Stimulated activated CD8-positive, alpha-beta memory T cell treated with anti-CD3 and anti-CD28 coated beads, Interleukin-2, amount 100 ng/mL, for 1 hour (primary cell): ENCODE measurements around the gene RNF144B.
"Not testable (repeated sequence)": the region's sequence is repeated elsewhere in the genome, so short reads cannot be mapped to it uniquely, and the experiment has no call there.

ENCODE experiments used
- DNase-seq, 2 donors: peaks; one replicate each; pipeline ENCODE4 v3.0.0-alpha.2; 2020; ENCODE audit warnings: low read depth in 2 of 2

Gene RNF144B

GRCh38 chr6:18387061-18387721 is at the start of gene RNF144B:
RNF144B (plus strand) TSS chr6:18387350; CDS start chr6:18399535, 12,185 bp downstream.
- DNase-seq = peak; percentile 28 to 29

- DNase-seq = no peak
Measured at GRCh38 chr6:18339599-18339998, 47.6 kb upstream of the RNF144B start.

GRCh38 chr6:18340781-18341551 is 46.2 kb upstream of the RNF144B start:
- DNase-seq = no peak

GRCh38 chr6:18342223-18342622 is 44.9 kb upstream of the RNF144B start:
- DNase-seq = no peak

GRCh38 chr6:18343741-18344140 is 43.4 kb upstream of the RNF144B start:
- no peak for DNase-seq

- DNase-seq = no peak
Measured at GRCh38 chr6:18347021-18347577, 40.1 kb upstream of the RNF144B start.

GRCh38 chr6:18347866-18348265 is 39.3 kb upstream of the RNF144B start:
- no peak for DNase-seq

- DNase-seq = no peak
Measured at GRCh38 chr6:18349386-18349785, 37.8 kb upstream of the RNF144B start.

- no peak for DNase-seq
Measured at GRCh38 chr6:18350271-18350670, 36.9 kb upstream of the RNF144B start.

- DNase-seq = no peak
Measured at GRCh38 chr6:18350712-18351111, 36.4 kb upstream of the RNF144B start.

GRCh38 chr6:18352001-18352400 is 35.1 kb upstream of the RNF144B start:
- DNase-seq = no peak

GRCh38 chr6:18352842-18353241 is 34.3 kb upstream of the RNF144B start:
- DNase-seq = no peak

- DNase-seq = no peak
Measured at GRCh38 chr6:18353251-18353650, 33.9 kb upstream of the RNF144B start.

- DNase-seq = not testable (repeated sequence)
Measured at GRCh38 chr6:18357546-18357945, 29.6 kb upstream of the RNF144B start.

- no peak for DNase-seq
Measured at GRCh38 chr6:18359237-18359885, 27.8 kb upstream of the RNF144B start.

- no peak for DNase-seq
Measured at GRCh38 chr6:18360188-18360587, 27.0 kb upstream of the RNF144B start.

GRCh38 chr6:18362058-18362561 is 25.0 kb upstream of the RNF144B start:
- DNase-seq = no peak

- DNase-seq = no peak
Measured at GRCh38 chr6:18363746-18364145, 23.4 kb upstream of the RNF144B start.

GRCh38 chr6:18364561-18364960 is 22.6 kb upstream of the RNF144B start:
- DNase-seq = not testable (repeated sequence)

- no peak for DNase-seq
Measured at GRCh38 chr6:18367371-18367770, 19.8 kb upstream of the RNF144B start.

GRCh38 chr6:18368277-18369105 is 18.7 kb upstream of the RNF144B start:
- DNase-seq = no peak
